Parathyroid adenoma (tissue), 2 donors: ENCODE measurements around the gene GNG2.
A peak's percentile ranks its signal among the peaks of the same experiment; 100 is the strongest.

Experiments used
- H2AFZ ChIP-seq: fragments of 300-600 bp; sonication (generic); one replicate; pipeline ENCODE4 v1.7.0; 2017; ENCODE audit warnings: antibody characterized with exemption, mild to moderate bottlenecking
- H3K27ac ChIP-seq: fragments of 300-600 bp; sonication (generic); one replicate; pipeline ENCODE4 v1.7.0; 2017
- H3K27me3 ChIP-seq: fragments of 300-600 bp; sonication (generic); one replicate; pipeline ENCODE4 v1.7.0; 2017; ENCODE audit warnings: low read length; ENCODE audit not compliant: control insufficient read depth, insufficient read depth
- H3K36me3 ChIP-seq: fragments of 300-600 bp; sonication (generic); one replicate; pipeline ENCODE4 v1.7.0; 2017; ENCODE audit warnings: low read length; ENCODE audit not compliant: control insufficient read depth, insufficient read depth
- H3K4me1 ChIP-seq: fragments of 300-600 bp; sonication (generic); one replicate; pipeline ENCODE4 v1.7.0; 2017; ENCODE audit warnings: control low read depth
- H3K4me2 ChIP-seq: fragments of 300-600 bp; sonication (generic); one replicate; pipeline ENCODE4 v1.7.0; 2017; ENCODE audit warnings: low read length
- H3K4me3 ChIP-seq: fragments of 300-600 bp; sonication (generic); one replicate; pipeline ENCODE4 v1.7.0; 2017; ENCODE audit warnings: low read depth, low read length
- H3K79me2 ChIP-seq: fragments of 300-600 bp; sonication (generic); one replicate; pipeline ENCODE4 v1.7.0; 2017; ENCODE audit warnings: control low read depth
- H3K9ac ChIP-seq: fragments of 300-600 bp; sonication (generic); one replicate; pipeline ENCODE4 v1.7.0; 2017; ENCODE audit warnings: mild to moderate bottlenecking
- H3K9me3 ChIP-seq: fragments of 300-600 bp; sonication (generic); one replicate; pipeline ENCODE4 v1.7.0; 2017; ENCODE audit warnings: low read length; ENCODE audit not compliant: control insufficient read depth
- TF ChIP-seq, protein P1 (sequence below): fragments of 300-600 bp; sonication (generic); IDR thresholded peaks from one replicate; pipeline ENCODE4 v1.7.0; 2017; ENCODE audit warnings: antibody characterized with exemption, mild to moderate bottlenecking
- donor health status: primary hyperparathyroidism.

GNG2 gene

DNA sequence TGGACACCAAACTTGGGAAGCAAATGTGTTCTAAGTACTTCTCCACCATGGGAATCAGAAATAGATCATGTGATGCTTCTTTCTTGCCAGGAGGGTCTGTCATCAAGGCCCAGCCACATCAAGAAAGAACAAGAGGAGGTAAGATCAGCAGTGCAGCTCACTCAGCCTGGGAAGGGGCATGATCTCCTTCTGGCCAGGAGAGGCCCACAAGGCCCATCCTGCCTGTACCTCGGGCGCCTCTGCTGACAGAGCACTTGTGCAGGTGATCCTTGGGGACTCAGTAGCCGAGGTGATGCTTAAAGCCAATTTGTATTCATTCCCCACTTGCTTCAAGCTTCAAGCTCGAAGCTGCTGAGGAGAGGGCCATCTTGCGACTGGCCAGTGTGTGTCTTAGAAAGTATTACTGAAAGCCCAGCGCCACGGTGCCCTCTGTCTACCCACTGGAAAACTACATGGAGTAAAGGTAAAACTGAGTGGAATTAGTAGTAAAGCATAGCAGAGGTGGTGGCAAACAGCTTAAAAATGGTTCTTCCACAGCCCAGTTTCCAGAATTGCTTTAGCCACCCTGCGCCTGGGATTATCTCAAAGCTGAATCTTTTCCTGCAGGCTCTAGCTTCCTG is 155.1 kb downstream of the GNG2 start:
- H3K4me1 ChIP-seq, result peaks cover 4% of the 10 kb centered on the region
- no peak overlapping the region for H3K4me3 ChIP-seq
- no peaks in the 10 kb centered on the region for H3K9me3 ChIP-seq
- H2AFZ ChIP-seq, result peak overlapping the region; percentile 52
- TF ChIP-seq, protein P1, sequence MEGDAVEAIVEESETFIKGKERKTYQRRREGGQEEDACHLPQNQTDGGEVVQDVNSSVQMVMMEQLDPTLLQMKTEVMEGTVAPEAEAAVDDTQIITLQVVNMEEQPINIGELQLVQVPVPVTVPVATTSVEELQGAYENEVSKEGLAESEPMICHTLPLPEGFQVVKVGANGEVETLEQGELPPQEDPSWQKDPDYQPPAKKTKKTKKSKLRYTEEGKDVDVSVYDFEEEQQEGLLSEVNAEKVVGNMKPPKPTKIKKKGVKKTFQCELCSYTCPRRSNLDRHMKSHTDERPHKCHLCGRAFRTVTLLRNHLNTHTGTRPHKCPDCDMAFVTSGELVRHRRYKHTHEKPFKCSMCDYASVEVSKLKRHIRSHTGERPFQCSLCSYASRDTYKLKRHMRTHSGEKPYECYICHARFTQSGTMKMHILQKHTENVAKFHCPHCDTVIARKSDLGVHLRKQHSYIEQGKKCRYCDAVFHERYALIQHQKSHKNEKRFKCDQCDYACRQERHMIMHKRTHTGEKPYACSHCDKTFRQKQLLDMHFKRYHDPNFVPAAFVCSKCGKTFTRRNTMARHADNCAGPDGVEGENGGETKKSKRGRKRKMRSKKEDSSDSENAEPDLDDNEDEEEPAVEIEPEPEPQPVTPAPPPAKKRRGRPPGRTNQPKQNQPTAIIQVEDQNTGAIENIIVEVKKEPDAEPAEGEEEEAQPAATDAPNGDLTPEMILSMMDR, result peak; percentile 49
- no peaks in the 10 kb centered on the region for H3K36me3 ChIP-seq
- H3K27ac ChIP-seq, result no peak overlapping the region
- no peaks in the 10 kb centered on the region for H3K79me2 ChIP-seq
- no peaks in the 10 kb centered on the region for H3K27me3 ChIP-seq
- H3K9ac ChIP-seq, result no peak overlapping the region
- no peak overlapping the region for H3K4me2 ChIP-seq

DNA sequence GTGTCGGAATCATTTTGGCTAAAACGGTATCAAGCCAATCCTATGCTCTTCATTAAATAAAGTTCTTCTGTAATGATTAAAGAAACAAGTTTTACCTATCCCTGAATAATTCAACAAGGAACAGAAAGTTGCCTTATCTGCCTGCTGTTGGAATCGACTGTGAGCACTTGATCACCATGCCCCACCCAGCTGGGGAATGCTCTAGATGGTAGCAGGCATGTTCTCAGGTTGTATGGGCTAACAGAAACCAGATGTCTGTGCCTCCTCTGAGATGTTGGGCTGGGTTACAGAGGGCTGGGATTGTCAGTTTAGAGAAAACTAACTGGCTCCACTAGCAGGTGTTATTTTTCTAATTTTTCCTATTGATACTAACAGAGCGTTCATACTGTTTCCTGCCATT is 157.8 kb downstream of the GNG2 start:
- no peaks in the 10 kb centered on the region for H3K9me3 ChIP-seq
- H3K27me3 ChIP-seq, result no peaks in the 10 kb centered on the region
- H3K4me3 ChIP-seq, result no peak overlapping the region
- H3K4me2 ChIP-seq, result no peak overlapping the region
- no peaks in the 10 kb centered on the region for H3K36me3 ChIP-seq
- no peak overlapping the region for H2AFZ ChIP-seq
- H3K4me1 ChIP-seq, result peaks cover 4% of the 10 kb centered on the region
- TF ChIP-seq, protein P1, result no peak
- H3K27ac ChIP-seq, result no peak overlapping the region
- H3K9ac ChIP-seq, result no peak overlapping the region
- H3K79me2 ChIP-seq, result no peaks in the 10 kb centered on the region

DNA sequence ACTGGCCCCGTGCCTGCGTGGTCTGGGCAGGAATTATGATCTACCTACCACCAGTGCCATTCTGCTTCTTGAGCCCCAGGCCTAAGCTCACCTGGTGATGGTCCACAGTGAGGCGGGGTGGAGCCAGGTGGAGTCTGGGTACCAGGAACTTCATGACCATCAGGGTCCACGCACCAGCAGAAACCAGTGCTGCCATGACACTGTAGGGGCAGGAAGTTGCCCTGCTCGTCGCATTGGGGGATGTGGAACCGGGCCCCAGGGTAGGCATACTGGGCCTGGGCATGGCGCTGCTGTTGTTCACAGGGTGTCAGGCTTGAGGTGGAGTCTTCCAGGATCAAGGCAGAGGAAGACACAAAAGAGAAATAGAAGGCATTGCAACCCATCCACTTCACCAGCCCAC is 158.6 kb downstream of the GNG2 start:
- TF ChIP-seq, protein P1, result no peak
- no peaks in the 10 kb centered on the region for H3K9me3 ChIP-seq
- H3K27ac ChIP-seq, result no peak overlapping the region
- no peaks in the 10 kb centered on the region for H3K27me3 ChIP-seq
- H3K4me3 ChIP-seq, result no peak overlapping the region
- H3K4me2 ChIP-seq, result no peak overlapping the region
- H3K9ac ChIP-seq, result no peak overlapping the region
- H3K36me3 ChIP-seq, result no peaks in the 10 kb centered on the region
- no peak overlapping the region for H2AFZ ChIP-seq
- peaks cover 4% of the 10 kb centered on the region for H3K4me1 ChIP-seq
- H3K79me2 ChIP-seq, result no peaks in the 10 kb centered on the region
